Fibroblast of the conjunctiva (primary cell): ENCODE results near the gene SPATA19.

Experiments used
- DNase-seq: peaks from one replicate; pipeline ENCODE4 v3.0.0-alpha.2; 2010; ENCODE audit warnings: low read depth

The SPATA19 gene

DNA sequence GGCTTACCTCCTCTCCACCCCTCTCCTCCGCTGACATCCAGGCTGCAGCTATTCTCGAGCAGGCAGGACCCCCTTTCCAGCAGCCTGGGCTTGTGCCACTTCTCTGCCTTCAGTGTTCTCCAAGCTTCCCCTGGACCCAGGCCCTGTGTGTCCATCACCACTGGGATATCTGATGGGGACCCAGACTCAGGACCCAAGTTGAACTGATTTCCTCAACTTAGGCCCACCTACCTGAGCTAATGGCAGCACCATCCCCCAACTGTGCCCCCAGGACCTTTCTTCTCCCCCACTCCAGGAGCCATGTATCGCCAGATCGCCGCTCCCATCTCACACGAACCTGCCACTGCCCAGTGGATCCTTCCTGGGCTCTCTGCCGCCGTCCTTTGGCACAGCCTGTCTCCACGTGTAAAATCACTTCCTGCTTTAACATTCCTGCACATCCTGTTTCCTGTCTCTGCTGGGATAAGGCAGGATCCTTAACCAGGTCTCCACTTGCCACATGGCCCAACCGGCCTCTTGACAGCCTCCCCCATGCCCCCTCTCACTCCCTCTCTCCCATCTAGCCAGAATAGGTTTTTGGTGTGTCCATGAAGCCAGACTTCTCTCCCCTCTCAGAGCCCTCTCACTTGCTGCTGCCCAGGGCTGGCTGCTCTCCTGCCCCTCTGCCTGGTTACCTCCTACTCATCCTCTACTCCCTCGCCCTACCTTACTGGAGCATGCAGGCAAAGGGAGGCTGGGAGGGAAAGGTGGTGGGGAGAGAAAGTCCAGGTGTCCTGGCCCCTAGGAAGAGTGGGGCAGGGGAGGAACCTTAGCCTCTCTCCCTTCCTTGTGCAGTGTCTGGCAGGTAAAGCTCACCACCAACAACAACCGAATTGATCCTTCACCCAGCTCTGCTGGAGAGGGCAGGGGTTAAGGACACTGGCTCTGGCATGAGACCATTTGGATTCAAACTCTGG lies 9.4 kb downstream of the SPATA19 start:
- no peak for DNase-seq

DNA sequence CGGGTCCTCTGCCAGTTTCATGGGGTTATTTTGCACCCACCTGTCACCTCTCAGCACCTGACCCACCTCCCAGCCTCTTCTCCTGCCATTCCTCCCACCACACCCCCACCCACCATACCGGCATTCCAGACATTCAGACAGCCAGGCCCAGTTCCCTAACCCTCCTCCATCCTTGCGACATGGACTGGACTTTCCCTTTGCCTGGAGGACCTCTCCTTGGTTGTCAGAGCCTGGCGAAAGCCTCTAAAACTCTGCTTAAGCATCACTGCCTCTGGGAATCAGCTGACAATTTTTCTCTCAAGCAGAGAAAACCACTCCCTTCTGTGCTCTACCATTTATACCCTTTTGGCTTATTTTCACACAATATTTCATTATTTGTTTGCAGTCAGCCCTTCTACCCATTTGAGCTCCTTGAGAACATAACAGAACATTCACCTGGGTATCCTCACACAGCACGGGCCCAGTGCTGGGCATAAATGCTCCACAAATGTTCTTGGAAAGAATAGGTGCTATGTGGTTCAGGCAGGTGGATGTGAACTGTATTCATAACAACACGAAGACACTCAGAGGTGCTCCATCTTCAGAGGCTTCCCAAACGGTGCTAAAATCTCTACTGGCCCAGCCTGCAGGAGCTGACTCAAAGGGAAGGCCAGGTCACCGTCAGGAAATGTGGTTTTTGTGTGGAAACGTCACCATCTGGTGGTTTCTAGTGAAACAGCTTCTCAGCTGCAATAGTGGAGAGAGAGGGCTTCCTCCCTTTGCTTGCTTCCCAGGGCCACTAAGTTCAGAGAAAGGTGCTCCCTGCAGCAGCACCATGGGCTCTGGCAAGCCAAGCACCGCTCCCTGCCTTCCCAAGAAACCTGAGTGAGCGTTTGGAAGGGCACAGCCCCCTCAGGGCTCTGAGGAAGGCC lies 10.4 kb downstream of the SPATA19 start:
- peak; percentile 20 for DNase-seq

DNA sequence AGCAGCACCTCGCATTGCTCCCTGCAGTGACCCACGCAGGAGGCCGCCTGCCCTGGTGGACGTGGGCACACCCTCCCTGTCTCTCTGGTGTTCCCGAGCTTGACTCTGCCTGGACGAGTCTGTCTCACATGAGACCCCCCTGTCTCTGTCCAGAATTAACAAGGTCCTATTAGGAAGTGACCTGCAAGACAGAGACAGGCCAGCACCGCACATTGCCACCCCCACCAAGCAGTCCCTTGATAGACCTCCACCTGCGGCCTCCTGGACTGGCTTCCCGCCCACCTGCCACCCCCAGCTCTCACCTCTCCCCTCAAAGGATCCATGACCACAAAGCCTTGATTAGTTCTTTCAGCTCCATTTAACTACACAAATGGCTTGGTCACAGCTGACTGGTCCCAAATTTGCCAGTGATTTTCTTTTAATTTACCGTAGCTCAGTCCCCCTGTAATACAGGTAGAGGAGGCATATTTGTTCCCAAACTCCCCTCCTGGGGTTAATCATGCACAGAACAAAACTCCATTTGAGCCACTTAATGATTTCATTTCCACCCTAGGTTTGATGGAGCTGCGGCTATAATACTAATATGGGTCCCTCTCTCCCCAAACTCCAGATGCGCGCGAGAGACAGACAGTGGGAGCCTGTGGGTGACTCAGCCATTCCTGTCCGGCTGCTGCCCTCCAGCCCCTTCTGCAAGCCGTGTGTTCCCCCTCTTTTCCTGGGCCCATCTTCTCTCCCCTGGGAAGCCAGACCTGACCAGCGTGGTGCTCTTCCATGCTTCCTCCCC lies 11.2 kb downstream of the SPATA19 start:
- DNase-seq, result no peak

DNA sequence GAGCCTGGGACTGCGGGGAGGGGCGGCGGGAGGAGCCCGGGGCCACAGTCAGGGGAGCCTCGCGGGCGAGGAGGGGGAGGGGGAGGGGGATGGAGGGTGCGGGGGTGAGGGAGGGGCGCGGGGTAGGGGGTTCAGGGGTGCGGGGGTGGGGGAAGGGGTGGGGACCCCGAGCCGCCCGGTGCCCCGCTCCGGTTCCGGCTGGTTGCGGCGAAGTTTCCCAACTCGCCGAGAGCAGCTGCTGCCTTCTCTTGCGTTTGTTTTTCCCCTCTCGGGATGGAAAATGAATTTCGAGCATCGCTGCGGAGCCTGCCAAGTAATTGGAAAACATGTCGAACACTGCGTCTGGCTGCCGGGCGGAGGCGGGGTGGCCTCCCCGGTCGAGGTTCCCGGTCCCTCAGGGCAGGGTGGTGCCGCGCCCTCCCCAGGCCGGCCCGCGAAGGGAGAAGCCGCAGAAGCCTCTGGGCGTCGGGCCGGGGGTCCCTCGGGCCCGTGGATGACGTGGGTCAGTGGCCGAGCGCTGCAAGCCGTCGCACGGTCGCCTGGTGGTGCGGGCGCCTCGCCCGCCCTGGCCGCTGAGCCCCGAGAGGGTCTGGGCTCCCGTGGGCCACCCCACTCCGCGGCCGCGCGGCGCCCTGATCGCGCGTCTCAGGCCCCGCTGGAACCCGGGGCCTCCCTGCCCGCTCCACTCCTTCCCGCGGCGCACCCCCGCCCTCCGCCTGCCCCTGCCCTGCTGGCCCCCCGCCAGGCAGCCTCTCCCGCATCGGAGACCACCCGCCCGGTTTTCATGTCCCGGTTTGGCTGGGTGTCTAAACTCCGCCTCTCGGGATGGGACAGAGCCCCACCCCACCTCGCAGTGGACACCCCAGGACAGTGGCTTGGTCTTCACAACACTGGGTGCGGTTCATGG lies 12.1 kb downstream of the SPATA19 start:
- no peak for DNase-seq

DNA sequence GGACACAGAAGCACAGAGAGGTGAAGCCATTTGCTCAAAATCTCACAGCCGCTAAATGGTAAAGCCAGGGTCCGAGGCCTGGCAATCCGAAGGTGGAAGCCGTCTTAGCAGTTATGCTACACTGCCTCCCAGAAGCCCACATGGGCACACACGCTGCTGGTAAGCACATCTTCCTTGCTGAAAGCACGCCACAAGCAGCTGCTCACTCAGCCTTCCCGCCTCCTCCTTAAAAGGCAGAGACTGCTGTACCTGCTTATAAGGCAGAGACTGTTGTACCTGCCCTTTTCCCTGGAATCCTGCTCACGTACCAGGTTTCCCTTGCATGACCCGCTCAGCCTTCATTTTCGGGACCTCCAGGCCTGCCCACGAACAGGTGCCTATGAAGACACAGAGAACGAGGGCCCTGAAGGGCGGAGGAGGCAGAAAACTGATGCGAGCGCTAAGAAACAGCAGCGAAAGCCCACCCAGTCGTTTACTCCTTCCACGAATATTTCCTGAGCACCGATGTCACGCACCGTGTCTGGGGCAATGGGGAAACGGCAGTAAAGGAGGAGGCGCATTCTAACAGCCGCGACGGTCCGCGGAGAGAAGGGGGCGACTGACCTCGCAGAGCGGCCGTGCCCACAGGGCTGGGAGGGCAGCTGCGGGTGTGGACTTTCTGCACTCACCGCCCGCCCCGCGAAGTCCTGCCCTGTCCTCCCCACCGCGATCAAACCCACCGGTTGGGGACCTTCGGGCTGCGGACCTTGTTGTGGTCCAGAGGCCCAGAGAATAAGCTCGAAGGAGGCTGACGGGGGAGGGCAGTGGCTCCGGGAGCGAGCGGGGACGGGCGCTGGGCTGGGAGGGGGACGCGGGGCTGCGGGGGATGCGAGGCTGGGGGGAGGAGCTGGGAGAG lies 13.0 kb downstream of the SPATA19 start:
- DNase-seq, result no peak

DNA sequence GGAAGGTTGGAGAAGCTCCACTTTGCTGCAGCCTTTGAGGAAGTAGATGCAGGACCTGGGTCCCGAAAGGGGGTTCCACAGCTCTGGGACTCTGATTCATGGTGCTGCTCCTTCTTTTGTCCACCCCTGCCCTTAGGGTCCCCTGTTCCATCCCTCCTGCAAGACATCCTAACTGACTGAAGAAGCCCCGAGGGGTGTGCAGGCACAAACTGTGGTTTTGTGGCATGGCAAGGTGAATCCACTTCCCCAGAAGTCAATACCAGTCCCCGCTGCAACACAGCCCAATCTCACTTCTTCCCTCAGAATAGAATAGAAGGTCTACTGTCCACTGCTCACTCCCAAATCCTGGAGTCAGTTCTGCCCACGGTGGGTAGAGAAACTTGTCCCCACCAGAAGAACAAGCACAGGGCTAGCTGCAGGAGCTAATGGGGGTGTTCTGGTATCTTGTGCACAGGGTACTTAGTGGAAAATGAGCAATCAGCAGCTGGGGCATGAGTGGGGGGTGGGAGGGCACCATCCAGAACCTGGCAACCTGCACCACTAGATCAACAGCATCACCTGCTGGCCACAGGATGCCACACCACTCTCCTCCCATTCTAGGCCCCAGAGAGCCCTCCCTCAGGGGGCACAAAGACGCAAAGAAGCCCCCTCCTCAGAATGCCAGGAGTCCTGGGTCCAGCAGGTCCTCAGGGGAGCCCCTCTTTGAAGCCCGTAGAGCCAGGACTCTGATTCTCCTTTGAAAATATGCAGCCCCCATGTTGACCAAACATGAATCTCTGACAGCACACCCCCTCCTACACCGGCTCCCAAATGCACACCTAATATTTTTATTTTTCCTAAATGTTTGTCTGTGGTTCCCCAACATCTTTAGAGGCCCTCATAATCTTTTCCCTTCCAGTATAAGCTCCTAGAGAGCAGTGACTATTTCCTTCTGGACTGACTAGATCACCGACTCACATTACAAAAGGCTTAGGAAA lies 14.1 kb downstream of the SPATA19 start:
- no peak for DNase-seq

DNA sequence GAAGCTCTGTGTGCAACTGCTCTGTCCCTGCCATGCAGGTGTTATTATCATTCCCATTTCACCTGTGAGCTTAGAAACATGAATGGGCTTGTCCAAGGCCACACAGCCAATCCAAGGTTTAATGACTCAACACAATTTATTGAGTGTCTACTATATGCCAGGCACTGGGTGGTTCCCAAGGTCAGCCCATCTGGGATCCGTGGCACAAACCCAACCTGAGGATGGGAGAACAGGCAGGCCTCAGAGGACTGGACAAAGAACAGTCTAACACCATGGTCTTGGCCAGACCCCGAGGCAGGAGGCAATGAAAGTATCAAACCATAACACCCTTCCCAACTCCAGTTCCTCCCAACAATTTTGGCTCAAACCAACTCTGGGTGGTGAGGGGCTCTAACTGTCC lies 15.7 kb downstream of the SPATA19 start:
- DNase-seq, result no peak

DNA sequence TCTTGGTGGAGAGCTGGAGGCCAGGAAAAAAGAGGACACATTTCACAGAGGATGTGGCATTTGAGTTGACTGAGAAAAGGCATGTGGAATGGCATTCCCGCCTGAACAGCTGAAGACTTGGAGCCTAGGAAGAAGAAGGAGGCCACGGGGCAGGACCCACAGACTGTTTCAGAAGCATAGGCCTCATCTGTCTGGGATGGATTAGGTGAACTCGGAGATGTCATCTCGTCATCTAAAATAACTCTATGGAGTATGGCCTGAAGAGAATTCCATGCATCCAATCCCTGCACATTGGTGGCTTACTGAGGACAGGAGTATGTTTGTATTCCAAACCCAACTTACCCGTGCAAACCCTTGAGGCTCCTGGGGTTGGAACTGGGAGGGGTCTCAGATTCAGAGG lies 16.4 kb downstream of the SPATA19 start:
- no peak for DNase-seq

DNA sequence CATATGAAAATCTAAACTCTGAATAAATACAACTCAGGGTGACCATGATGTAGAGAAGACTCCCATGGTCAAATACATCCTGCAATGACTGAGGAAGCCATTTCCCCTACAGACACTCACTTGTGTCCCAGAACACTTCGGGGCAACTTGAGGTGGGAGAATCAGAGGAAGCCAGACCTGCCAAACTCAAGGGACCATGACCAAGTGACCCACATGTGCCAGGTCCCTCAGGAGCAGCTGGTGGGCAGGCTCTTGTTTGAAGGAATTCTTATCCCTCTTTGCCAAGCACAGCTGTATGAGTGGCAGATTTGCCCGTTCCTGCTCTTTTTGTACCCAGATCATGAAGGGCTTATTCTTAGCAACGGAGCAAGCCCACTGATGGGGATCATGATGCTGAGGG lies 17.8 kb downstream of the SPATA19 start:
- no peak for DNase-seq

DNA sequence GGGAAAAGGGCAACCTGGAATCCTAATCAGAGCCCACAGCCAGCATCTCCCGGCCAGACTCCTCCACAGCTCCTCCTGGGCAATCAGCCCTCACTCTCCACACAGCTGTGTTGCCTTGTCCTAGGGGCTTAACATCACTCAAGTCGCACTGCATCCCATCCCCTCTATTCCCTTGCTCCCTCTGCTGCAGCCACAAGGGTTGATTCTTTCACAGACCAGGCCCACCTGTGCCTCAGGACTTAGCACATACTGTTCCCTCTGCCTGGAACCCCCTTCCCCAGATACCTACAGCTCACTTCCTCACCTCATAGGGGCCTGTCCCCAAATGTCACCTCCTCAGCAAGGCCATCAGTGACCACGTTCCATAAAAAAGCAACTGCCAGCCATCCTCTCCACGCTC lies 18.4 kb downstream of the SPATA19 start:
- DNase-seq, result no peak

DNA sequence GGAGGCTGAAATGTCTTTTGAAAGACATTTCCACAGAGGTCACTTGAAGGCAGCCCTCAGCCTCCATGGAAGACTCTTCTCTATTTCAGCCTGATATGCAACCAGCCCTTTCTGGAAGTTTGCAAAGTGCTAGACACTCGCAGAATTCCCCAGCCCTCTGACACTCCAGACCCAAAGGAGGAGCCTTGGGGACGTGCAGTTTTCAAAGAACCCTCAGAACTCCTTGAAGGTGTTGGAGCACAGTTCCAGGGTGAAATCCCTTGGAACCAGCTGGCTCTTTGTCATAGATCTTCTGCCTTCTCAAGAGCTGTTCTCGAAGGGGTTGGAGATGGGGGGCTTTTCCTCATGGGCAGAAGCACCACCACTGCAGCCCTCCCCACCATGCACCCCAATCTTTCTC lies 19.6 kb downstream of the SPATA19 start:
- DNase-seq, result no peak

DNA sequence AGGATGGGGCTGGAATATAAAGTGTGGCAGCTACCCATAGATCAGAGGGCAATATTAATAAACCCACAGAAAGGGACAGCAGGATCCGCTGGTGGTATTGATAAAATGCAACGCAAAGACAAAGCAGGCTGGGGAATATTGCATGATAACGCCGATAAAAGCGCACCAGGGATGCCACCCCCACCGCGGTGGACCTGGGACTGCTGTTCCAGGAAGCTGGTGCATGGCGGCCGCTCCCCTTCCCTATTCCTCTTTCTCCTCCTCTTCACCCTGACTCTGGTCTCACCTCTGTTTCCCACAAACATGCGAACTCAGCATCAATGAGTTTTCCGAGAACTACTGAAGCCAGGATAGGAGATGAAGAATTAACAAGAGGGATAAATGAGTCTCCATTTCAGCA lies 20.2 kb downstream of the SPATA19 start:
- no peak for DNase-seq

DNA sequence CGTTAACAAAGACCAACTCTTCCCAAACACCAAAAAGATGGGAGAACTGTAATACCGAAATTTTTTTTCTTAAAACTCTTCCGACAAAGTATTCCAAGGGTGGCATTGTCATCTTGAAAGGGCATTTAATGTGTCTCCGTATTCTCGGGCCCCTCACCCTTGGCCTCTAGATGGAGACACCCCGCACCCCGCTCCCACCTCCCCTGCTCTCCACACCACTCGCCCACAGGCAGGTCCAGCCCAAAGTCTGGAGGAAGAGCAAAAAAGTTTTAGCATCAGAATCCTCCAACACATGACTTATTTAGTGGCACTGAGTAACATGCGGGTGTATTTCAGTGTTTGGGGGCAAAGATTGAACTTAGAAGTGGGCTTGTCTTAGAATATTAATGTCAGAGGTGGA lies 20.7 kb downstream of the SPATA19 start:
- no peak for DNase-seq

DNA sequence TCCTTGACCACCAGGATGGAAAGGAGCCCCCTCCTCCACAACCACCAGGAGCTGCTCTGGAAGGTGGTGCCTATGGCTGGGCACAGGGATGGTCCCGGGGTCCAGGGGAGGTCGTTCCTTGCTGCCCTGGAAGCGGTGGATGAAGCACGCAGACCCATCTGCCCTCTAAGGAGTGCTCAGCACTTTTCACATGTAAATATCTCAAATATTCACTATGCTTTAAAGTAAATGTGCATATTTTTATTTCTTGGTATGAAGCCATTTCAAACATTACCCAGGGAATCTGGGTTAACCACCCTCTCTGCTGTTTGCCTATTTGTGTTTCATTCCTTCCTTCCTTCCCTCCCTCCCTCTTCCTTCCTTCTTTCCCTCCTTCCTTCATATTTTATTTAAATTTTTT lies 21.7 kb downstream of the SPATA19 start:
- no peak for DNase-seq

DNA sequence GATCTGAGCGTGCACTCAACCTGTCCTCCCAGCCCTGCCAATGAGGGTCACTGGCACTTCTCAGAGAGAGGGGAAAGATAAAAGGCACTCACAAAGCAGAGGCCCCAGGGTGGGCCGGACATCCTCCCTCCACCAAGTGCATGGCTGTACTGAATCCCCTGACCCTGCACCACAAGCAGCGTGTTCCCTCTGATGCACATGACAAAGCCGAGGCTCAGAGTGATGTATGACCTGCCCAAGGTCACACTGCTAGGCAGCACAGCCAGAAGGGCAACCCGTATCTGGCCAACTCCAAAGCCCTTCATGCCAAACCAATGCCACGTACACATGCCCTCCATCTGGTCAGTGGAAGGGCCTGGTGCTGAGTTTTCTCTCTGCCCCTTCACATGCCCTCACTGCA lies 22.1 kb downstream of the SPATA19 start:
- DNase-seq, result no peak

DNA sequence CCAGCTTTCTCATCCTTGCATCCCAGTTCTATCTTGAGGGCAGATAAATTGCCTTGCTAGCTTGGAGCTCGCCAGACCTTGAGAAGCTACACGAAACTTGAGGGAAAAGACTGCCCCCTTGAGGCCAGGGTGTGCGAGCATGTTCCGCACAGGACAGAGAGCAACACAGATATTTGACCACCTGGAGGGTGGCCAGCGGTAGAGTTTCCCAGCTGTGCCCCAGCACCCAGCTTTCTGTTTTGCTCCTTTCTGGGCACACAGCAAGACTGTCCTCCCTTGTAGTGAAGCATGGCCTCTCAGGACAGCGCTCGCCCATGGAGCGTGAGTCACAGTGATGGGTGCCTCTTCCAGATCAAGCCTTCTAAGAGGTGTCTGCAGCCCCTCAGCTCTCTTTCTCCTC lies 23.5 kb downstream of the SPATA19 start:
- DNase-seq, result no peak

DNA sequence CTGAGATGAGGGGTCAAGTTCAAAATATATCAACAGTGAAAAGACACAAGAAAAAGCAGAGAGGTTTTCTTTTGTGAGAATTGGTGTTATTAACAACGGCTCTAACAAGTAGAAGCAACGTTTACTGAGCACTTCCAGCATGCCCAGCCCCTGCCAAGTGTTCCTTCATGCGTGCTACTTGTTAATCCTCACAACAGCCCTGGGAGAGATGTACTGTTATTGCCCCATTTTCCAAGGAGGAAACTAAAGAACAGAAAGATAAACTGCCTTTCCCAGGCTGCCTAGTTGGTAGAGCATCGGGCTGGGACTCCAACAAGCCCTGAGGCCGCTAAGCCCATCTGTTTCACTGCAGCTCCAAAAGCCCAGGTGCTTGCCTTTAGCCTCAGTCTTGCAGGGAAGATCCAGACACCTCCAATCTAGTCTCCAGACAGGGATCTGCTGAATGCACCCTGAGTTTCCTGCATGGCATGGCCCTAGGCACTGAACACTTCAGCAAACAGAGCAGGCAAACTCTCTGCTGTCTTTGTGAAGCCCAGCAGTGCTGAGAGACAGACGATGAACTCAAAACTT lies 25.5 kb downstream of the SPATA19 start:
- DNase-seq, result no peak

DNA sequence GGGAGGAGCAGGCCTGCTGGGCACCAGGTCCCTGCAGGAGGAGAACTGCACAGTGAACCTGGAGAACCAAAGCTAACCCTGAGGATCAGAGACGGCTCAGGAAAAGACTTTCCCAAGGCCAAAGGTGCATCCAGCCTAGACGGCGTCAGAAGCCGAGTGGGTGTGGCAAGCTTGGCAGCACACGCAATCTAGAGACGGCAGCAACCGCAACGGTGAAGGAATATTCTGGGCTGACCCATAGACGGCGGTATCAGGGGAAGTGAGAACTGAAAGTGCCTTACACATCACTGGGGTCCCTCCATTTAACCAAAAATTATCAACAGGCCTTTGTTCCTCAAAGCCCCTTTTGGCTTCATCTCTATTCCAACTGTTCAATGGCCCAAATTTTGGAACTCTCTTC lies 26.2 kb downstream of the SPATA19 start:
- no peak for DNase-seq

DNA sequence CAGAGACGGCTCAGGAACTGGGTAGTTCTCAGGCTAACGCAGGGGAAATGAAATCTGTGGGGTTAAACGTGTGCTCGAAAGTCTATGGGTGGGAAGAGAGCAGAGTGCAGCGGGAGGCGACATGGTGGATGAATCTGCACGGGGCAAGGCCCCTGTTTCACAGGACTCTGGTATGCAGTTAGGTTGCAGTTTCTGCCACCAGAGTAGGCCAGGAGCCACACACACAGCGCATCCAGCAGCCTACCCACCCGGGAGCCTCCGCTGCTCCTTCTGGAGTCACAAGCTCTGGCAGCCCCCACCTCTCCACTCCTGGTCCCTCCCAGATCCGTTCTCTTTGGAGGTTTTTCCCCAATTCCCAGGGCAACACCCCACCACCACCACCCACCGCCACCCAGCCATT lies 27.0 kb downstream of the SPATA19 start:
- no peak for DNase-seq
